ENCODE measurements around the gene NOL7.

- no peak for TF ChIP-seq POLR2AphosphoS5 (IDR thresholded peaks at IDR 0.05)
- TF ChIP-seq POLR2A (IDR thresholded peaks at IDR 0.05) = no peak
Observed at GRCh38 chr6:13668291-13668928, 53.3 kb downstream of the NOL7 start.

Data from spleen (tissue), 3 donors.